ENCODE data around the gene PRDX2.

The PRDX2 gene

GRCh38 chr19:12789904-12790619, 11.5 kb downstream of the PRDX2 start:
- H3K4me2 ChIP-seq (ENCODE audit: low read length) = peak overlapping the region; percentile 96
- H3K9me3 ChIP-seq (ENCODE audit: insufficient read depth, low read length) = no peaks in the 10 kb centered on the region
- peaks cover 16% of the 10 kb centered on the region for H3K36me3 ChIP-seq (replicated peaks; ENCODE audit: low read depth, low read length)
- TF ChIP-seq, protein P1, sequence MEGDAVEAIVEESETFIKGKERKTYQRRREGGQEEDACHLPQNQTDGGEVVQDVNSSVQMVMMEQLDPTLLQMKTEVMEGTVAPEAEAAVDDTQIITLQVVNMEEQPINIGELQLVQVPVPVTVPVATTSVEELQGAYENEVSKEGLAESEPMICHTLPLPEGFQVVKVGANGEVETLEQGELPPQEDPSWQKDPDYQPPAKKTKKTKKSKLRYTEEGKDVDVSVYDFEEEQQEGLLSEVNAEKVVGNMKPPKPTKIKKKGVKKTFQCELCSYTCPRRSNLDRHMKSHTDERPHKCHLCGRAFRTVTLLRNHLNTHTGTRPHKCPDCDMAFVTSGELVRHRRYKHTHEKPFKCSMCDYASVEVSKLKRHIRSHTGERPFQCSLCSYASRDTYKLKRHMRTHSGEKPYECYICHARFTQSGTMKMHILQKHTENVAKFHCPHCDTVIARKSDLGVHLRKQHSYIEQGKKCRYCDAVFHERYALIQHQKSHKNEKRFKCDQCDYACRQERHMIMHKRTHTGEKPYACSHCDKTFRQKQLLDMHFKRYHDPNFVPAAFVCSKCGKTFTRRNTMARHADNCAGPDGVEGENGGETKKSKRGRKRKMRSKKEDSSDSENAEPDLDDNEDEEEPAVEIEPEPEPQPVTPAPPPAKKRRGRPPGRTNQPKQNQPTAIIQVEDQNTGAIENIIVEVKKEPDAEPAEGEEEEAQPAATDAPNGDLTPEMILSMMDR (IDR thresholded peaks at IDR 0.05; ENCODE audit: low read depth, low read length) = no peak
- no peak for TF ChIP-seq EZH2phosphoT487 (IDR thresholded peaks at IDR 0.05; ENCODE audit: low read depth)
- peaks cover 57% of the 10 kb centered on the region for H3K4me1 ChIP-seq (ENCODE audit: low read length)
- peak overlapping the region; percentile 87 for H3K4me3 ChIP-seq (ENCODE audit: low read length)
- peak overlapping the region; percentile 97 for H3K27ac ChIP-seq (ENCODE audit: low read length)
- peaks cover 50% of the 10 kb centered on the region for H3K79me2 ChIP-seq (ENCODE audit: low read length)
- H2AFZ ChIP-seq (ENCODE audit: low read depth, low read length) = no peak overlapping the region
- peak overlapping the region; percentile 100 for H3K9ac ChIP-seq (ENCODE audit: low read length)
- peaks cover 4% of the 10 kb centered on the region; the same call in 1 of the 2 replicates for H4K20me1 ChIP-seq (ENCODE audit: insufficient read depth, low read length)
- no peaks in the 10 kb centered on the region for H3K27me3 ChIP-seq (ENCODE audit: low read depth, low read length)

DNA sequence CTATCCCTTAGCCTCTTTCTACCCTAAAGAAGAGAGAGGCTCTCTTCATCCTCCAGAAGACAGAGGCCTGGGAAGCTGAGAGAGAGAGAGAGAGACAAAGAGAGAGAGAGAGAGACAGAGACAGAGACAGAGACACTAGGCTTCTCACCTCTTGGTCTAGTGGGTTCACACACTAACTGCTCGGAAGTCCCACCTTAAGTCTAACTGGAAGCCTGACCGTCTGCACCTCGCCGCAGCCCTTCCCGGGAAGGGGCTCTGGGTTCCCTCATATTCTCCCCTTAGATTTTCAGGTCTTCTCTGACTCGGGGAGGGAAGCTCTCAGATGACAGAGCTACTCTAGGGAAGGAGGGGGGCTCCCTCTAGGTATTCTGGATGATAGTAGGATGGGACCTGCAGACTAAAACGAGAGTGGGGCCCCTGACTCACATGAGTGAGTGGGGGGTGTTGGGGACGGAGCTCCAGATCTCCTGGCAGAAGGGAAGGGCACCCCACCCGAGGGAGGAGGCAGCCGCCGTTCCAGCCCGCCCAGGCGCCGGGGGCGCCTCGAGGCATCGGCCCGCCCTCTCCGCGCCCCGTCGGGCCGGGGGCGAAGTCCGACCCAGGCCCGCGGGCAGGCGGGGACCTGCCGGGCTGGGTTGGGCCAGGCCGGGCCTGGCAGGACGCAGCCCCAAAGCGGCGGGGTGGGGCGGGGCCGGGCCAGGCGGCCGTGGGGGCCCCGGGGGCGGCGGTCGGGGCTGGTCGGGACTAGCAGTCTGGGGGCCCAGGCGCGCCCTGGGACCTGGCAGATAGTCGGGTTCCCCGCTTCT, 12.3 kb downstream of the PRDX2 start:
- Histone ChIP-seq H3K4me2 (ENCODE audit: low read length) (peak overlapping the region; percentile 98), H3K9ac (ENCODE audit: low read length) (peak overlapping the region; percentile 100), H3K27ac (ENCODE audit: low read length) (peak overlapping the region; percentile 97), H3K4me3 (ENCODE audit: low read length) (peak overlapping the region; percentile 87), H4K20me1 (ENCODE audit: insufficient read depth, low read length) (peaks cover 4% of the 10 kb centered on the region; the same call in 1 of the 2 replicates), H2AFZ (ENCODE audit: low read depth, low read length) (no peak overlapping the region), H3K9me3 (ENCODE audit: insufficient read depth, low read length) (no peaks in the 10 kb centered on the region), H3K36me3 (replicated peaks; ENCODE audit: low read depth, low read length) (peaks cover 16% of the 10 kb centered on the region), H3K79me2 (ENCODE audit: low read length) (peaks cover 42% of the 10 kb centered on the region), H3K27me3 (ENCODE audit: low read depth, low read length) (no peaks in the 10 kb centered on the region), H3K4me1 (ENCODE audit: low read length) (peaks cover 57% of the 10 kb centered on the region)
- TF ChIP-seq, protein P1 (IDR thresholded peaks at IDR 0.05; ENCODE audit: low read depth, low read length) = no peak
- TF ChIP-seq EZH2phosphoT487 (IDR thresholded peaks at IDR 0.05; ENCODE audit: low read depth) = no peak

DNA sequence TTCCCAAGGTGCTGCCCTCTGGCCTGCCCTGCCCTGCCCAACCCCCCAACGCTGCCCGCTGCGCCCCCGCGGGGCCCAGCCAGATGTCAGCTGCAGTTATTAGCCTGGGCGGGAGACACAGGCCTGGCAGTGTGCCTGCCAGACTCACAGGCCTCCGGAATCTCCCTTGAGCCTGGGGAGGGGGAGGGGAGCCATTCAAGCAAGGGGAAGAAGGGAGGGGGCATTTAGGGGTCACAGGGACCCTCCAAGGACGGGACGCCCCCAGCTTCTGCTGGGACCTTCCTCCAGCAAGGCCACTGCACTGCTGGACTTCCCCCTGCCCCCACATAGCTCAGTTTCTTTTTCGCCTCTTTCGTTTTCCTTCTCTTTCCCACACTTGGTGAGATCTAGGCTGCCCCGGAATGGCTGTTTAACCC, 12.9 kb downstream of the PRDX2 start:
- Histone ChIP-seq H2AFZ (ENCODE audit: low read depth, low read length) (no peak overlapping the region), H3K4me3 (ENCODE audit: low read length) (peak overlapping the region; percentile 87), H3K9ac (ENCODE audit: low read length) (peak overlapping the region; percentile 100)

More for the DNA sequence above, 12.9 kb downstream of the PRDX2 start:
- peaks cover 37% of the 10 kb centered on the region for H3K79me2 ChIP-seq (ENCODE audit: low read length)
- peaks cover 59% of the 10 kb centered on the region for H3K4me1 ChIP-seq (ENCODE audit: low read length)
- no peaks in the 10 kb centered on the region for H3K9me3 ChIP-seq (ENCODE audit: insufficient read depth, low read length)
- peak overlapping the region; percentile 97 for H3K27ac ChIP-seq (ENCODE audit: low read length)
- H4K20me1 ChIP-seq (ENCODE audit: insufficient read depth, low read length) = peaks cover 4% of the 10 kb centered on the region; the same call in 1 of the 2 replicates
- TF ChIP-seq EZH2phosphoT487 (IDR thresholded peaks at IDR 0.05; ENCODE audit: low read depth) = no peak
- TF ChIP-seq, protein P1 (IDR thresholded peaks at IDR 0.05; ENCODE audit: low read depth, low read length) = peak; percentile 45
- peak overlapping the region; percentile 98 for H3K4me2 ChIP-seq (ENCODE audit: low read length)
- H3K36me3 ChIP-seq (replicated peaks; ENCODE audit: low read depth, low read length) = peaks cover 16% of the 10 kb centered on the region
- H3K27me3 ChIP-seq (ENCODE audit: low read depth, low read length) = no peaks in the 10 kb centered on the region
